Measurements from ENCODE around the gene HBQ1. TPM values are rescaled to one million over a fixed set of nuclear protein-coding genes. Genes with fewer than 3 reads are reported as not detected.
A peak's percentile ranks its signal among the peaks of the same experiment; 100 is the strongest.
"Not testable (repeated sequence)": the region's sequence is repeated elsewhere in the genome, so short reads cannot be mapped to it uniquely, and the experiment has no call there.

The HBQ1 gene
- total RNA-seq, 1 experiment from 2014 or later = 3.5 TPM

DNA sequence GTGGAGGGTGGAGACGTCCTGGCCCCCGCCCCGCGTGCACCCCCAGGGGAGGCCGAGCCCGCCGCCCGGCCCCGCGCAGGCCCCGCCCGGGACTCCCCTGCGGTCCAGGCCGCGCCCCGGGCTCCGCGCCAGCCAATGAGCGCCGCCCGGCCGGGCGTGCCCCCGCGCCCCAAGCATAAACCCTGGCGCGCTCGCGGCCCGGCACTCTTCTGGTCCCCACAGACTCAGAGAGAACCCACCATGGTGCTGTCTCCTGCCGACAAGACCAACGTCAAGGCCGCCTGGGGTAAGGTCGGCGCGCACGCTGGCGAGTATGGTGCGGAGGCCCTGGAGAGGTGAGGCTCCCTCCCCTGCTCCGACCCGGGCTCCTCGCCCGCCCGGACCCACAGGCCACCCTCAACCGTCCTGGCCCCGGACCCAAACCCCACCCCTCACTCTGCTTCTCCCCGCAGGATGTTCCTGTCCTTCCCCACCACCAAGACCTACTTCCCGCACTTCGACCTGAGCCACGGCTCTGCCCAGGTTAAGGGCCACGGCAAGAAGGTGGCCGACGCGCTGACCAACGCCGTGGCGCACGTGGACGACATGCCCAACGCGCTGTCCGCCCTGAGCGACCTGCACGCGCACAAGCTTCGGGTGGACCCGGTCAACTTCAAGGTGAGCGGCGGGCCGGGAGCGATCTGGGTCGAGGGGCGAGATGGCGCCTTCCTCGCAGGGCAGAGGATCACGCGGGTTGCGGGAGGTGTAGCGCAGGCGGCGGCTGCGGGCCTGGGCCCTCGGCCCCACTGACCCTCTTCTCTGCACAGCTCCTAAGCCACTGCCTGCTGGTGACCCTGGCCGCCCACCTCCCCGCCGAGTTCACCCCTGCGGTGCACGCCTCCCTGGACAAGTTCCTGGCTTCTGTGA lies 3.5 kb upstream of the HBQ1 start, which contains the start of gene HBA1:
HBA1 (plus strand) TSS at position 204 of the 906 bp plus-strand sequence; CDS start at position 241, 37 bp downstream.
- H4K20me1 ChIP-seq (ENCODE audit: control insufficient read depth, insufficient read depth, insufficient read length); H3K79me1 ChIP-seq (ENCODE audit: insufficient read depth, low read depth, low read length, poor library complexity, severe bottlenecking); H3K4ac ChIP-seq (ENCODE audit: low read depth, low read length); H2AFZ ChIP-seq (ENCODE audit: low read length); H2BK5ac ChIP-seq (ENCODE audit: insufficient read length, low read length); H3K27ac ChIP-seq (ENCODE audit: insufficient read length, low read depth, low read length); H2AK5ac ChIP-seq (ENCODE audit: insufficient read length, low read length); H4K8ac ChIP-seq (replicated peaks; ENCODE audit: insufficient read length, low read depth, low read length); H2BK120ac ChIP-seq (ENCODE audit: low read depth, low read length, poor library complexity, severe bottlenecking); H3K9me3 Mint-ChIP-seq; H3T11ph ChIP-seq (ENCODE audit: low read length); H2BK15ac ChIP-seq (ENCODE audit: low read depth, low read length); DNase-seq; H3K23me2 ChIP-seq (ENCODE audit: insufficient read length, low read depth, low read length, poor library complexity, severe bottlenecking); H3K18ac ChIP-seq (ENCODE audit: insufficient read length, low read depth, low read length); H3K9ac ChIP-seq (ENCODE audit: extremely low read depth, insufficient read length, low read length); H3K4me1 ChIP-seq (ENCODE audit: insufficient read depth, low read length); H3K79me2 ChIP-seq (ENCODE audit: insufficient read depth, low read length); H3K56ac ChIP-seq (ENCODE audit: insufficient read length, low read depth, low read length); H3K9me3 ChIP-seq (ENCODE audit: control insufficient read depth, low read depth, low read length); H3K23ac ChIP-seq (ENCODE audit: insufficient read length, low read depth, low read length); H2BK12ac ChIP-seq (ENCODE audit: insufficient read length, low read depth, low read length); H2BK20ac ChIP-seq (ENCODE audit: low read depth, low read length, poor library complexity, severe bottlenecking); H3K36me3 Mint-ChIP-seq (ENCODE audit: insufficient read depth in 1 of 3, low read depth in 3 of 3); H4K91ac ChIP-seq (ENCODE audit: insufficient read length, low read depth, low read length); H3K14ac ChIP-seq (ENCODE audit: insufficient read depth, low read length); H4K5ac ChIP-seq (ENCODE audit: insufficient read length, low read depth, low read length): not testable (repeated sequence)
- Histone ChIP-seq H3K4me2 (ENCODE audit: insufficient read depth, insufficient read length, low read length) (peak within 1 kb of the TSS; percentile 13), H3K27me3 (ENCODE audit: insufficient read depth, low read length) (peaks cover 50% of the 10 kb centered on the region)
- no CpG with 5 or more reads among the region's 88 CpGs for WGBS (ENCODE audit: extremely low coverage, insufficient read length, low lambda C conversion rate)
- Mint-ChIP-seq H3K4me3 (peak within 1 kb of the TSS; percentile 48 to 67), H3K27ac (peak within 1 kb of the TSS in 1 of 3 experiments; percentile 83; a peak in 1 of 7 replicates), H3K27me3 (ENCODE audit: low read depth) (peaks cover 71% of the 10 kb centered on the region), H3K4me1 (peaks cover 15 to 19% of the 10 kb centered on the region in 2 experiments)
